Right renal cortex interstitium (tissue), 3 donors: ENCODE results near the gene TBC1D3B. TPM values are rescaled to one million over a fixed set of nuclear protein-coding genes. Genes with fewer than 3 reads are reported as not detected.
"Not testable (repeated sequence)": the region's sequence is repeated elsewhere in the genome, so short reads cannot be mapped to it uniquely, and the experiment has no call there.

Experiments
- DNase-seq, 3 donors: peaks; one replicate each; pipeline ENCODE4 v3.0.0-alpha.2; 2013; ENCODE audit warnings: low read depth in 3 of 3, low spot score in 2 of 3
- polyA plus RNA-seq, 3 donors: library from polyadenylated mRNA; unstranded; fragments of 120-200 nt; gene quantifications; one replicate each; pipeline ENCODE4 v1.2.1, GENCODE V29; 2013; ENCODE audit not compliant: insufficient read length in 3 of 3

The TBC1D3B gene
- polyA plus RNA-seq, 3 donors: 3.4 to 5.0 (median 4.0) TPM

- peak in 1 of 3 donors; percentile 30 for DNase-seq
Measured at GRCh38 chr17:36182176-36183000, 6.0 kb upstream of the TBC1D3B start.

DNA sequence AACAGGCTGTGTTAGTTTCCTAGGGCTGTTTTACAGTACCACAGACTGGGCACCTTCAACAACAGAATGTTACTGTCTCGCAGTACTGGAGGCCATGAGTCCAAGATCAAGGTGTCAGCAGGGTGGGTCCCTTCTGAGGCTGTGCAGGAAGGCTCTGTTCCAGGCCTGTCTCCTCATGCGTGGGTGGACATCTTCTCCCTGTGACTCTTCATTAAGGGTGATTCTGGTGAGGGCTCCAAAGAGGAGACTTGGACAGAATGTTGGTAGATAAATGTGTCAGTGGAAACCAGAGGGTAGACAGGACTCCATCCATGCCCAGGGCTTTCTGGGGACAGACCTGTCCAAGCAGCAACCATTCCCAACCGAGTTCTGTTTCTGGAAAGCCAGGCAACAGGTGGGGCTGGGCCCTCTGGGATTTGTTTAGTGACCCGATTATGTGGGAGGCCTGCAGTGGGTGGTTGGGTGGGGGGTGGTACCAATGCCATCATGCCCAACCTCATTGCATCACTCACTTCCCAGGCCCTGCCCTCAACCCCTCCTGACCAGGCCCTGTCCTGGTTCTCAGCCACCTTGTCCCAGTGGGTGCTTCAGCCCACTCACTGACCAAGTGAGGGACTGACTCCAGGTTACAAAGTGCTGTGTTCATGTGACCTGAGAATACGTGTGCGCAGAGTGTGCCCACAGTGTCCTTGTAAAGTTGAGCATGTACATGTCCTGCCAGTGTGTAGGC, 5.2 kb upstream of the TBC1D3B start:
- not testable (repeated sequence) for DNase-seq

DNA sequence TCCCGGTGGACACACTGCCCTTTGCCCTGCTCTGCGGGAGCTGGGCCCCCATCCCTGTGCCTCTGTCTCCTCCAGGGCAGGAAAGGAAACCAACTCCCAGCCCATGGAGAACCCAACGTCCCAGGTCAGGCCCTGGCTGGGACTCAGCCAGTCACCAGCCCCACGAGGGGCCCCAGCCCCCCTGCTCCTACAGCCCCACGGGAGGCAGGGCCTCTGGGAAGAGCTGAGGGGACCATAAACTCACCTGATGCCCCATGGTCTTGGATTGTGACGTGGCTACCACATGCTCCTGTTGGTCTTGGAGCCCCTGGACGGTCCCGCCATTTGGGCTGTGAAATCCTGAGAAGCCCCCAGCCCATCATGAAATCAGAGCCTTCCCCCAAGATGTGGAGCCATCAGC, 7.6 kb downstream of the TBC1D3B start:
- not testable (repeated sequence) for DNase-seq

DNA sequence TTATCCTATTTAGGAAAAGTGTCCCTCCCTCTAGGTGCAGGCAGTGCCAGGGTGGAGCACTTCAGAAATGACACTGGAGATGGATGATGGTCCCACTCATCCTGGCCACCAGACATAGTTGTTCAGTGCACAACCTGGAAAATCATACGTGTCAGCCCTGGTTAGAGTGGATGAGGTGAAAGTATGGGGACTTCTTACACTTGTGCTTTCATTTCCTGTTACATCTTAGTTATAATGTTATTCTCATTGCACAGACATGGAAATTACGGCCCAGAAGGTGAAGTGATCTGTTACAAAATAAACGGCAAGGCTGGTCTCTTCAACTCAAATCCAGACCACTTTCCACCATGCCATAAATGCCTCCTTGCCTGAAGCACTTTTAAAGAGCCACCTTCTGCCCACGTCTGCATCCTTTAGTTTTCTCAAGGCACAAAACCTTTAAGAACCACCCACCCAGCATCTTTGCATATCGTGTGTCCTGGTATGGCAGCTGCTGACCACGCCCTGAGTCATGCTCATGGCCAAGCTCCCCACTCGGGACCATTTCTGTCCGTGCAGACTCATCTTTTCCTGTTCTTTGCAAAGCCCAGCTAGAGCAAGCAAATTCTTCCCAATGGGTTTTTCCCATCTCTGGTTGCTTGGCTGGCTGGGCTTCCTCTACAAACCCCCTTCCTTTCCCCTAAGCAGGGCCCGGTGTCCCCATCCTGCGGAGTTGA, 22.4 kb downstream of the TBC1D3B start:
- DNase-seq: no peak

DNA sequence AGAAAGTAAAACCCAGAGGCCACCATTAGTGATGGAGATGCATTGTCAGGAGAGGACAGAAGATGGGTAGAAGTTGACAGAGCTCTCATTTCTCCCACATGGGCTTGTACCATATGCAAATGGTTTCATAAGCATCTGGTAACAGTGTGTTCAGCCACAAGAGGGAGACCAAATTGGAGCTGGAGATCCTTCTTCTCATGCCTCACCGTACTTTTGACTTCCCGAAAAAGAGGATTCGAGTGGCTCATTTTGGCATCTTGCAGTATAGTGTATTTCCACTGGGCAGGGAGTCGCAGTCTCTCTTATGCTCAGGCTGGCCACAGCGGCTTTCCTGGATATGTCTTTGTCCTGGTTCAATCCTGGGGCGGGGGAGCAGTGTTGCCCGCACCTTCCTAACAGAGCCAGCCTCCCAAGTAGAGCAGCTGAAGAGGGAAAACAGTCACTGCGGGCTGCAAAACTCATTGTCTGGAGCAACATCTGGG, 23.8 kb downstream of the TBC1D3B start:
- no peak for DNase-seq

DNA sequence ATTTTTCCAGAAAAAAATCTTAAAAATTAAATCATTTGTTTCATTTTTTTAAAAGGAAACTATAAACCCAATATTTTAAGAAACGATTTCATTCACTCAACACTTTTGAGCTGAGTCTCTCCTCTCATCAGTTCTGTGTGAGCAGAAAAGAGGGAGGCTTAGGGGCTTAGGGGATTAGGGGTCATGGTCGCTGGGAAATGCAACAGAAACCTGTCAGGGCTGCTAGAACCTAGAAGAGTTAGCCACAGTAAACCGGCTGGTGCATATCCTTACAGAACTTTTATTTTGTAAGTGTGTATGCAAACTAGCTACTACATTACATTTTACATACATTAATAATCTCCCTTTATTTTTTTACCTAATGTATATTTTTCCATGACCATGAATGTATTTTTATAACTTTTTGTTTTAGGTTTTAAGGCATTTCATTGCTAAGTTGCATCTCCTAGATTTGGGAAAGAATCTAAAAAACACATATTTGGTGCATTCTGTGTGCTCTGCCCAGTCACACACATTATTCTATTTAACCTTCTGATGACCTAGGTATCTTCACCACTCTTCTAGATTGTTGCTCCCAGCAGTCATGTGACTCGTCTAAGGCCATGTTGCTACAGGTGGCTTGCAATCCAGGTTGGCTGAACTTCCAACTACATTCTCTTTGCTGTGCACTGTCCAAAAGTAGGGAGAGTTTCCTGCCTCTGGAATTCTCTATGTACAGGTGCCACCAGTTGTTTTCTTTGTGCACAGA, 24.4 kb downstream of the TBC1D3B start:
- no peak for DNase-seq

GRCh38 chr17:36149296-36149820, 27.1 kb downstream of the TBC1D3B start:
- DNase-seq: no peak

DNA sequence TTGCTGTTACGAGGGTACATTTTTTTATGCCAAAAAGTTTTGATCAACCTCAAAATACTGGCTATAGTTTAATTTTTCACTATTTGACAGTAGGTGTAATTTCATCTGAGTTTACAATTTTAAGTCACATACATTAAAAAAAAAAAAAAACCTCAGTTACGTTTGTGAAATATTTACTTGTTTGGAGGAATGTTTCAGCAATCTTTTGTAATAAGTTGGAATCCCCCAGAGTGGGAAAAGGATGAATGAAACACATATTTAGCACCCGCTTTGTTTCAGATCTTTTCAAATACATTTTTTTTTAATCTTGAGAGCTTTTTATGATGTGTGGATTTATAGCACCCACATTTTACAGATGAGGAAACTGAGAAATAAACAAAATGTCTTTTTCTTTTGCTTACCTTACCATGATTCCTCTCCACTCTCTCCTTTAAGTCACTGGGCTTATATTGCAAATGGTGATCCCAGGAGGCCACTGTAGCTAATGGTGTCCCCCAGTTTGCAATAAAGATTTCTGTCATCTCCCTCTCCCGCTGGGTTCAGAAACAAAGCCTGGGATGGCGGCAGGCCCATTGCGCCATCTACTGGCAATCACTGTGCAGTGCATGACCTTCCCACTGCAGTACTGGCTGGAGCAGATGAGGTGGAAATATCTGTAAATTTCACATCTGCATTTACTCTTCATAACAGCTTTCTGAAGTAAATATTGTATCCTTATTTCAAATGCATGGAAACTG, 27.7 kb downstream of the TBC1D3B start:
- peak in 2 of 3 donors; percentile 29 to 68 for DNase-seq

- no peak for DNase-seq
Measured at GRCh38 chr17:36147601-36148000, 28.8 kb downstream of the TBC1D3B start.

DNA sequence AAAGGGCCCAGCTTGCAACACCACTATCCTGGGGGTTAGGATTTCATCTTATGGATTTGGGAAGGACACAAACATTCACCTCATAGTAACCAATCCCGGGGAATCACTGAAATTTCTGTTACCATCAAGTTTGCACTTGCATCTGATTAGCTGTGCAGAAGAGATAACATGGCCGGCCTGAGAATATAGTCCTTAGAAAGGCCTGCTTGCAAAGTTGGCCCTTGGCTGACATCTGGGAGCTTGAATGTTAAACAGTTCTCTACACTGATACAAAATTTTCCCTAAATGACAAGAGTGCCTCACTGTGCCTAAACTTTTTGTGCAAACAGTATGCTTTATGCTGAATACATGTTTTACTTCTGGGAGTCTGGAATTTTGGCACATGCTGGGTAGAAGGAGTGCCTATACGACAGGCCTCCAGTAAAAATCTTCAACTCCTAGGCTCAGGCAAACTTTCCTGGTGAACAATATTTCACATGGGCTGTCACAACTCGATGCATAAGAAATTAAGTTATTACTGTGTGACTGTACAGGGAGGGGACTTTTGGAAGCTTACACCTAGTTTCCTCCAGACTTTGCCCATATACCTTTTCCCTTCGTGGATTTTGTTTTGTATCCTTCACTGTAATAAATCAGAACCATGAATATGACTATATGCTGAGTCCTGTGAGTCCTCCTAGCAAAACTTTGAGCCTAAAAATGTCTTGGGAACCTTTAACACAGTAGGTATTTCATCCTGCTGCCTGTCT, 31.3 kb downstream of the TBC1D3B start:
- DNase-seq: no peak

DNA sequence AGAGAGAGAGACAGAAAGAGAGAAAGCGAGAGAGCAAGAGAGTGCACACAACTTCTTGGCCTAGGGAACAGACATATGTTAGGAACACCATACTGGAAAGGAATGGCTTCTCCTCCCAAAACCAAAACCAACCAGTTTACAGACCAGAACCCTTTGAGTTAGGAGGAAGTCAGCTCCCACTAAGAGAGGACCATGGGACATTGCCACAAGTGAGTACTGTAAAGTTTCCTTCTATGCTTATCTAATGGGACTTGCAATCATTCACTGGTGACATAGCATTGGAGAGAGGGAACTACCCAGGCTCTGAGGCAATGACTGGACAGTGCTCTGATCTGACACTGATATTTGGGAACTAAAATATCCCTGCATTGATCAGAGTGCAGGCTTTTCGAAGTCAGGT, 32.4 kb downstream of the TBC1D3B start:
- DNase-seq: no peak

DNA sequence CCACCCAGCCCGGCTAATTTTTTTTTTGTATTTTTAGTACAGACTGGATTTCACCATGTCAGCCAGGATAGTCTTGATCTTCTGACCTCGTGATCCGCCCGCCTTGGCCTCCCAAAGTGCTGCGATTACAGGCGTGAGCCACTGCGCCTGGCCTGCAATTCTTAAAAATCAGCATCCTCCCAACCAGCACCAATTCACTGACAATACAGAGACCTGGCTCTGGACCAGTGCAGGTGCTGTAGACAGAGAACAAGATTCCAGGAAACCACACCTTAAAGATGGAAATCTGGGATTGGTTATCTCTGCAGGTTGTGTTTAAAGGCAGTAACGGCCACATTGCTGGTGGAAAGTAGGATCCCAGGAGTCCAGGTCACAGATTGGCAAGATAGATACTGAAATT, 33.6 kb downstream of the TBC1D3B start:
- no peak for DNase-seq

GRCh38 chr17:36142235-36142634, 34.2 kb downstream of the TBC1D3B start:
- no peak for DNase-seq

DNA sequence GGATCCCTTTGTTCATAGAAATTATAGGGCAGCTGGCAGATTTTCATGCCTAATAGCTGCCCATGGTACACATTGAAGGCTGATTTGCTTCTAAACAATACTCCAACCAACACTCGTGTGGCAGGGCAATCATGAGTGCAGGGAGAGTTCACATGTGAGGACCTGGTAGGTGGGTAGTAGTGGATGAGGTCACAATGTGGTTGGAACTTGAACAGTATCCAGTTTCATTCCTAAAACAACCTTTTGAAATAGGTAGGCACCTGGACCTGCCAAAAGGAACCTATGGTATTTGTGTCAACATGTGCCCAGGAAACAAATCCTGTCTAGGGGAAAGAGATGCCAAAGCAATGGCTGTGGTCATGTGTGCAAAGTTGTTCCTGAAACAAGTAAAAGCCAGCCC, 40.0 kb downstream of the TBC1D3B start:
- DNase-seq: no peak

DNA sequence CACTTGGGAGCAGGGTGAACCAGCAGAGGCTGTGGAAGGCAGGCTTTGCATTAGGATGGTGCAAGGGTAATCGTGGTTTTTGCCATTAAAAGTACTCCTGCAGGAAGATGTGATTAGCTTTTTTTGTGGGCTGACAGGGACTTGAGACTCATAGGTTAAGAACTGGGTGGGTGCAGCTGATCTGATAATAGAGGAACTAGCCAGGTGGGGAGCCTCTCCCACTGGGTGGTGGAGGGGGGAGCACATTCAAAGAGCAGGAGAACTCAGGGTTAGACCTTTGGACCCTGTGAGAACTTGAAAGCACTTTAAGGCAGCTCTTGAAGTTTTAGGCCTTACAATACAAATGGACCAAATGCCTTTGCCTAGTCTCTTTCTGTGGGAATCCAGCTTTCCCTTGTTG, 40.4 kb downstream of the TBC1D3B start:
- DNase-seq: no peak

- DNase-seq: no peak
Measured at GRCh38 chr17:36135465-36135864, 41.0 kb downstream of the TBC1D3B start.

DNA sequence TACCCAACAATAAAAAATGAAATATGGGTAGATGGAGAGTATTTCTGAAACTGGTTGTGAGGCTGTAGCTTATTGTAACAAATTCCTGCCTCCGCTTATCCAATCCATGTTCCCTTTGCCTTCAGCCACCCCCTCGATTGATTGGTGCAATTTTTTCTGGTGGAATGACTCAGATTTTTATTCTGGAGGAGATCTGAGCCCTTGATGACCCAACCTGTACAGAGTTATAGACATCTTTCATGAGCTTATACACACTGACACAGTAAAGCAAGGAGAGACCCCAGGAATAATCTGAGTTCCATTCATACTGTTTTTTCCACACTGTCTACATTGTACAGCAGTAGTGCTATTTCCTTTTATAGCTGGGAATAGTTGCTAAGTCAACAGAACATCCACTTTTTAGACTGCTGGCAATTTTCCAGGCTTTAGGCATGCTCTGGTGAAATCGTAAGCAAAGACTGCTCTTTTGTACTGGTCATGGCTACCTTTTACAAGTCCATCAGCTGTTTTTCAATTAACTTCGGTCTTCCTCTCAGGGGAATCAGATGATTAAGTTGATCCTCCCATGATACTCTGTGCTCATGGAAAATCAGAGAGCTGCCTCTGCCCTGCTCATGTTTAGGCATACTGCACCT, 42.7 kb downstream of the TBC1D3B start:
- peak in 2 of 3 donors; percentile 44 to 56 for DNase-seq

- DNase-seq: no peak
Measured at GRCh38 chr17:36132421-36132831, 44.0 kb downstream of the TBC1D3B start.
